ENCODE data around the gene LRRTM2. TPM values are rescaled to one million over a fixed set of nuclear protein-coding genes. Genes with fewer than 3 reads are reported as not detected.
"Not testable (repeated sequence)": the region's sequence is repeated elsewhere in the genome, so short reads cannot be mapped to it uniquely, and the experiment has no call there.

The LRRTM2 gene, protein sequence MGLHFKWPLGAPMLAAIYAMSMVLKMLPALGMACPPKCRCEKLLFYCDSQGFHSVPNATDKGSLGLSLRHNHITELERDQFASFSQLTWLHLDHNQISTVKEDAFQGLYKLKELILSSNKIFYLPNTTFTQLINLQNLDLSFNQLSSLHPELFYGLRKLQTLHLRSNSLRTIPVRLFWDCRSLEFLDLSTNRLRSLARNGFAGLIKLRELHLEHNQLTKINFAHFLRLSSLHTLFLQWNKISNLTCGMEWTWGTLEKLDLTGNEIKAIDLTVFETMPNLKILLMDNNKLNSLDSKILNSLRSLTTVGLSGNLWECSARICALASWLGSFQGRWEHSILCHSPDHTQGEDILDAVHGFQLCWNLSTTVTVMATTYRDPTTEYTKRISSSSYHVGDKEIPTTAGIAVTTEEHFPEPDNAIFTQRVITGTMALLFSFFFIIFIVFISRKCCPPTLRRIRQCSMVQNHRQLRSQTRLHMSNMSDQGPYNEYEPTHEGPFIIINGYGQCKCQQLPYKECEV
- total RNA-seq, result not detected

DNA sequence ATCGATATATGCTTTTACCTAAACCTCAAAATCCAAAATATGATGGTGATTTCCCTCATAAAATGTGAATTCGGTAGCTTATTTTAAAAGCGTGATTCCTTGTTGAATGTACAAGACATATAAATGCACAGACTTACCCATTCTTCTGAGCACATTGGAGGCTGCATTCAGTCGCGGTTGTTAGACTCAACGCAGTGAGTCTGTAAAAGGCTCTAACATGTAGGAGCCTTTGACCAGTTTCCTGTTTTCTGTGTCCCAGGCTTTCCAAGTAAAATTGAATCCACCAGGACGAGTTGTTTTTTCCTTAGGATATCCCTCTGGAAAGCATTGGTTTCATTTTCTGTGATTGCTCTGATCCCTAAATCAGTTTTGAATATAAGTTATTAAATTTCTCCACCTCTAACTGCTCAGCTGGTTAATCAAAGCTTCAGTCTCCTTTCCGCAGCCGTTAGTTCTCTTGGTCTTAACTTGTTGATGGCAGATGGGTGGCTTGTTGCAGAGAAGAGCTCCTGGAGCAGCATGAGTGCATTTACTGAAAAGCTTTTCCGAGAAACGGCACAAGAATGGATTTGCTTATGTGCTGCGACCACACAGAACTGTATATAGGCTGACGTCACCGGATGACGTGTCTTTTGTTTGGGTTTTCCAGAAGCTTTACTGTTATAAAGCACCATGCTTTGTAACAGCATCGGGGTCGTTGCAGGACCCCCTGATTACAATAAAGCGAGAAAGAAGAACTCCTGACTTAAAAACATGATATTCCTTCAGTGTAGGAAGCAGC lies at the start of gene LRRTM2:
Gene LRRTM2 (minus strand): TSS at position 565 of the 781 bp plus-strand sequence. CDS start 424 bp downstream, at position 141.
- no peak for ATAC-seq
- no peak for DNase-seq (ENCODE audit: low spot score)

DNA sequence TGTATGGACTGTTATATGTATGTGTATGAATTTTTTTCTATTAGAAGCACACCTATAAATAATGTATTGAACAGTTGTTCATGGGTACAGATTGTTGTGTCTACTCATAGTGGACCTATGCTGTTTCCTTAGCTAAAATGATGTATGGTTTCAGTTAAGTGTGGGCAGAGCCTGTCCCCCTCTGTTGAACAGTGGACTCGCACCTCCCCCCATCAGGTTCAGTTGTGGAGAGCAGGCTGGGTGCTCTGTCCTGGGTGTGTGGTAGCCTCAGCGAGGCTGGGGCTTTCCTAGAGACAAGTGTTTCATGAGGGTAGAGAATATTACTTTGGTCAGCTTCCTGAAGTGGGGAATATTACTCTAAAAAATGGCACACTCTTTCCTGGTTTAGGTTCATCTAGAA lies 47.4 kb upstream of the LRRTM2 start:
- ATAC-seq, result no peak

DNA sequence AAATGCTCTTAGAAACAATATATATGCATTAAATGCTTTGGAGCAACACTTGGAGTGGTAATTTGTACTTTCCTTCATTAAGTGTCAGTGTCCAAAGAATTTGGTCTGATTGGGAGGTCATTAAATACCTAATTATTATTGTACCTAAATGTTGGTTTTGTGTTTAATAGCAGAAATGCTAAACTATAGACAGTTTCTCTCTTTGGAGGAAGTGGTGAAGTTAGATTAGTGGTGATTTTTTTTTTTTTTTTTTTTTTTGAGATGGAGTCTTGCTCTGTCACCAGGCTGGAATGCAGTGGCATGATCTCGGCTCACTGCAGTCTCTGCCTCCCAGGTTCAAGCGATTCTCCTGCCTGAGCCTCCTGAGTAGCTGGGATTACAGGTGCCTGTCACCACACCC lies 46.2 kb upstream of the LRRTM2 start:
- not testable (repeated sequence) for DNase-seq (ENCODE audit: low spot score); ATAC-seq

More for the DNA sequence above, 47.4 kb upstream of the LRRTM2 start:
- no peak for DNase-seq (ENCODE audit: low spot score)

DNA sequence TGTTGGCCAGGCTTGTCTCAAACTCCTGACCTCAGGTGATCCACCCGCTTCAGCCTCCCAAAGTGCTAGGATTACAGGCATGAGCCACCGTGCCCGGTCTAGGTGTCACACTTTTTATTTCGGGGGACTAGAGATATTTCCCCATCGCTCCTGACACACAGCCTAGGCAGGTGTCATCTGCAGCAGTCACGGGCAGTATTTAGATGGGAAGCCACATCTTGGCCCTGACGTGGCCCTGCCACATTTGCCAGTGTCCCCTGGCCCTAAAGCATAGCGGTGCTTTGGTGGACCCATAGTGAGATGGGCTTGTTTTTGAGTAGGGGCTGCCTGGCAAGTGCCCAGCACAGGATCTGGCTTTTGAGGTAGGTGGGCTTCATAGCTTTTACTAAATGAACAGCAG lies 45.0 kb upstream of the LRRTM2 start:
- ATAC-seq (no peak), DNase-seq (ENCODE audit: low spot score) (no peak)

DNA sequence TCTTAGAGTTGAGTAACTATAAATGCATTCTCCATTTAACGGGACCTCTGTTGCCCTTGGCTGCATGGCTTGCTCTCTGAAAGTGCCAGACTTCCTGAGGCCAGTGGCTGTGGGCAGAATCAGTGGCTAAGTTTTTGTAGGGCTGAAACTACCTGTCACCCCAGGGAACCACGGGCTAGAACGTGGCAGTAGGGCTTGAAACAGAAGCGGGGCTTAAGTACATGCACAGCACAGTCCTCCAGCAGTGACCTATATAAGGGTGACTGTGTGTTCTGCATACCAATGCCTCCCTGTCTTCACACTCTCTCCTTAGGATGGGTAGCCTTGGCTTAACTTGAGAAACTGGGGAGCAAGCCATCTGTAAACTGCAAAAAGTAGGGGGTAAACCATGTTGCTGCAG lies 43.6 kb upstream of the LRRTM2 start:
- ATAC-seq, result no peak
- no peak for DNase-seq (ENCODE audit: low spot score)

DNA sequence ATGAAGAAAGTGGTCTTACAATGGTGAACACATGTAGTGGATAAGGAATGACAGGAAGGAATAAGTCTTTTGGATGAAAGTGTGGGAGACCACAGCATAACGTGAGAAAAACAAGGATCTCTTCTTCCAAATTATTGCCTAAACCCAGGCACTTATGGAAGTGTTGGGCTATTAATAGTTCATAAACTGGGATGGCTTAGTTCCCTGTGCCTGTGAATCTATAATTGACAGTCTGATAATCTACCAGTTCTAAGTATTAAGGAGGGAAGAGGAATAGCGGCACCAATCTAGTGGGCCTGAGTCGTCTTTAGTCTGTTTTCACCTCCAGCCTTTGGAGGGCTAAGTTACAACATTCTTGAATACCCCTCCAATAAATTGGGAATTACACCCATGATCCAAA lies 39.2 kb upstream of the LRRTM2 start:
- ATAC-seq (no peak), DNase-seq (ENCODE audit: low spot score) (no peak)

DNA sequence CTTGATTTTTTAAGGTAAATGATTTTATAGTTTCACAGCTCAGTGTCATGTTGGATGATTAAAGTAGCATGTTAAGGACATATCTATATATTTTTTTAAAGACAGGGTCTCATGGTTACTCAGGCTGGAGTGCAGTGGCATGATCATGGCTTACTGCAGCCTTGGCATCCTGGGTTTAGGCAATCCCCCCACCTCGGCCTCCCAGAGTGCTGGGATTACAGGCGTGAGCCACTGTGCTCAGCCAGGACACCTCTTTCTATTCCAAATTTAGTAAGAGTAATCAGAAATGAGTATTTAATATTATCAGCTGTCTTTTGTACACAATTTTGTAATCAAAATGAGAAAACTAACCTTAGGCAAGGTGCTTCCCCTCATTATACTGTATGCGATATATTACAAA lies 38.6 kb upstream of the LRRTM2 start:
- no peak for ATAC-seq
- no peak for DNase-seq (ENCODE audit: low spot score)

DNA sequence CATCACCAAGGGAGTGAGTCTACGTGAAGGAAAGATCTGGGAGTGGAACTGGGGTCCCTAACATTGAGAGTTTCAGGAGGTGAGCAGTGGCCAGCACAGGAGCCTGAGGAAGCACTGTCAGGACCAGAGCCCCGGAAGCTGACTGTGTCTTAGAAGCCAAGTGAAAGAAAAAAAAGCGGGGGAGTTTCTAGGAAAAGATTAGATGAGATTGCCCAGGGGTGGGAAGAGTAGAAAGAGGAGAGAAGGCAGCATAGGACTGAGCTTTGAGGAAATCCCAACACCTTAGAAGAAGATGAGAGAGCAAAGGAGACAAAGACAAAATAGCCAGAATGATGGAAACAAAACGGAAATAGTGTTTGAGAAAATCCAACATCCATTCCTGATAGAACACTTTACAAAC lies 37.0 kb upstream of the LRRTM2 start:
- no peak for DNase-seq (ENCODE audit: low spot score)
- no peak for ATAC-seq

DNA sequence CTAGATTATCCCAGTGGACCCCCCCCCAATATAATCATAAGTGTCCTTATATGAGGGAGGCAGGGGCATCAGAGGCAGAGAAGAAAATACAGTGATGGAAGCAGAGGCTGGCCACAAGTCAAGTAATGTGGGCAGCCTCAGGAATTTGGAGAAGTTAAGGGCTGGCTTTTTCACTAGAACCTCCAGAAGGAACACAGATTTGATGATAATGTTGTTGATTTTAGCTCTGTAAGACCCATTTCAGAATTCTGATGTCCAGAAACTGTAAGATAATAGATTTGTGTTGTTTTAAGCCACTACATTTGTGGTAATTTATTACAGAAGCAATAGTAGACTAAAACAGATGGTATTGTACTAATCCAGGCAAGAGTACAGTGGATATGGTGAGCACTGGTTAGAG lies 36.3 kb upstream of the LRRTM2 start:
- DNase-seq (ENCODE audit: low spot score), result no peak
- ATAC-seq, result no peak

DNA sequence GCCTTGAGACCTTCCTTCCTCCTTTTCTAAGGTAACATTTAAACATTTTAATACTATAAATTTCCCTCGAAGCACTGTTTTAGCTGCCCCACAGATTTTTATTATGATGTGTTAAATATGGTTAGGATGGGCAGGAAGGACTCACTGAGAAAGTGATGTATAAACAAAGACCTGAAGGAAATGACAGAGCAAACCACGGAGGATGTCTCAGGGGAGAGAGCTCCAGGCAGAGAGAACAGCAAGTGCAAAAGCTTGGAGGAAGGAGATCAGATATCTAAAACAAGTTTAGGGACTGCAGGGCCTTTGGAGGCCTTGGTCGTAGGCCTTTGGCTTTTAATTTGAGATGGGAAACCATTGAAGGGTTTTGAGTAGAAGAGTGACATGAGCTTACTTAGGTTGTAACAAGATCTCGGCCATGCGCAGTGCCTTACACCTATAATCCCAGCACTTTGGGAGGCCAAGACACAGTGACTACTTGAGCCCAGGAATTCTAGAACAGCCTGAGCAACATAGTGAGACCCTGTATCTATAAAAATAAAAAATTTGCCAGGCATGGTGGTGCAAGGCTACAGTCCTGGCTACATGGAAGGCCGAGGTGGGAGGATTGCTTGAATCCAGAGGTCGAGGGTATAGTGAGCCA lies 35.5 kb upstream of the LRRTM2 start:
- no peak for DNase-seq (ENCODE audit: low spot score)
- no peak for ATAC-seq

DNA sequence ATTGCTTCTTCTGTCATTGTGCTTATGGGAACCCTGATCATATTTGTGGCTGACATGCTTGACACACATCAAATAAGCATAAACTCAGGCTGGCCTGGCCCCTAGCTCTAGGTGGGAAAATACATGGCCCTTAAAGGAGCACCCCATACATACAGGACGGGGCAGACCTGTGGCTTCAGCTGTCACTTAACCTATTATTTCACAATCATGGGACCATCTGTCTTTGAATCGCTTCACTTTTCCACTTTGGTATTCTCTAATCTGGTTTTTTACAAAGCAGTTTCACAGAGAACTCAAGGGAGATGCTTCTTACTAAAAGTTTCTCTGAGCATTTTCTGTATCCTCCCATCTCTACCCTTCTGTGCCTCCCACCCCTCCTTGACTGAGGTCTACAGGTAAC lies 34.6 kb upstream of the LRRTM2 start:
- DNase-seq (ENCODE audit: low spot score) (no peak), ATAC-seq (no peak)

DNA sequence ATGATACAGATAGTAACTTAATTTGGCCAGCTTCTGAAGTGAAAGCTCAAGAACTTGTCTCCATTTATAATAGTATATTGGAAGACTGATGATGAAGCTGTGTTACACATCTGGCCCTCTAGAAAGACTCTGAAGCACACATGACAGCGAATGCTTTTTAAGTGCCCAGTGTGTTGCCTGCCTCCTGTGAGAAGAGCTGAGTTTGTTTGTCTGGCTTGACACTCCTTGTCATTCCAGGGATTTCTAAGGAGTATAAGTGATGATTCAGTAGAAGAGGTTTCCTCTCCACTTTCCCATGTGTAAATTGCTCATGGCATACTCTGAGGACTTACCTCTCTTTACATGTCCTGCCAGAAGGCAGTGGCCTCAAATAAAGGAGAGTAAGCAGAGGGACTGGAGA lies 30.4 kb upstream of the LRRTM2 start:
- no peak for ATAC-seq
- no peak for DNase-seq (ENCODE audit: low spot score)

DNA sequence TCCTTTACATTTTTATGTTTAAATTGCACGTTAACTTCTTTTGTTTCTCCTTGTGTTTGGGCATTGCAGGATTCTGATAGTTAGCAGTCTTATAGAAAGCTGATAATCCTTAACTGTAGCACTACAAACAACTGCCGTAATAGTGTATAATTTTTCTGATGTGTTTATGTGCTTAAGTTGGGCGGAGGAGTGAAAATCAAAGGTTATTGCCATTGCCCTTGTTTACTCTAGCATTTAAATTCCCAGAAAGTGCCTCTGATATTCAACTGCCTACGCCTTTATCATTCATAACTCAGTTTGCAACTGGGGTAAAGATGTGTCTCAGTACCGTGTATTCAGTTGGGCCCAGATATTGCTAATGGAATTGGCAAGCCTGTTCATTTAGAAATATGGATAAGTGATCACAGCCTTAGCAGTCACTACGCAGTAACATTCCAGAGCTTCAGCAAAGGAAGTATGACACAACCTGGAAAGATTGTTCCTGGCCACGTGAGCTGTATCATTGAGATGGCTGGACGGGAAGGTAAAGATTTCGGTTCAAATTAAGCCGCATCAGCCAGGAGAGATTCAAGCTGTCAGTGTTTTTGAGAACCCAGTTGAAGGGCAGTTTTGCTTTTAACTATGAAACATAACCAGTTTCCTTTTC lies 28.1 kb upstream of the LRRTM2 start:
- ATAC-seq (no peak), DNase-seq (ENCODE audit: low spot score) (no peak)

DNA sequence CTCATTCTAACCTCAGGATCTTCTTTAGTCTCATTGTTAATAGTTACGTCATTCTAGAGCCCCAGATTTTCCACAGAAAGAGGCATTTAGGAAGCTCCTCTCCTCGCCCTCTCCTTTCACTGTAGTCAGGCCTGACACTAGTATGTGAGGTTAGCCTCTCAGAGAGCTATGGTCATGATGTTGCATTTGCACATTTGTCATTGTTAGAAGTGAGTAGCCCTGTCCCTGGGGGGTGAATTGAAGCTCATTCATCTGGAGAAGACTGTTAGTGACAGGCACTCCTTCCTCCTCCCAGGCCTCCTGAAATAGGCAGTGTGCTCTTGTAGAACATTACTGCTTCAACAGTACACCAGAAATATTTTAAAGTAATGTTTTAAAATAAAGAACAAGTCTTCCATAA lies 26.6 kb upstream of the LRRTM2 start:
- ATAC-seq (no peak), DNase-seq (ENCODE audit: low spot score) (no peak)

DNA sequence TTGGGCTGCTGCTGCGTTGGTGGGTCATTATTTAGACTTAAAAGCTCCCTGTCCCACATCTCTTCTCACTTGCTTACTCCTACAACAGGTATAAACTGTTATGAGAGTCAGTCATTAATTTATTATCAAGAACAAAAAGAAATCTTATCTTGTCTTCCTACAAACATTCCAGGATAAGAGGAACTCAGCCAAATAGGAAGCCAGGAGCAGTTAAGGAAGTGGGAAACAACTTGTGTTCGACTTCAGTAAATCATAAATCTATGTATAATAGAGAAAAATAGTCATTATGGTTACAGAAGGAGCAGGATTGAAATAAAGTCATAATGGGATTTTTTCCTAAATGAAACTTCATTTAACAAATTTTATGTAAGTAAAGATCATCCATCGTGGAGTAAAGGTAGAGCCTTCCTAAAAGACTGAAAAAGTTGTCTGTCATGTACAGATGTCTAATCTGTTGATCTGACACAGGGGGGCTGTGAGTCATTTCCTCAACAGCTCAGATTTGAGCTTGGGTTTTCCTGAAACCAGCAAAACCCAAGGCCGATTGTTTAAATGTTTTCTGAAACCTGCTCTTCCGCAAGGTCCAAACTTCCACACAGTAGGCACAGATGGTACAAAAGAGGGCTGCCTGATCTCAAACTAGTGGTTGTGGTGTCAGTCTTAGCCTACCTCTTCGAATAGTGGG lies 25.3 kb upstream of the LRRTM2 start:
- no peak for DNase-seq (ENCODE audit: low spot score)
- no peak for ATAC-seq

DNA sequence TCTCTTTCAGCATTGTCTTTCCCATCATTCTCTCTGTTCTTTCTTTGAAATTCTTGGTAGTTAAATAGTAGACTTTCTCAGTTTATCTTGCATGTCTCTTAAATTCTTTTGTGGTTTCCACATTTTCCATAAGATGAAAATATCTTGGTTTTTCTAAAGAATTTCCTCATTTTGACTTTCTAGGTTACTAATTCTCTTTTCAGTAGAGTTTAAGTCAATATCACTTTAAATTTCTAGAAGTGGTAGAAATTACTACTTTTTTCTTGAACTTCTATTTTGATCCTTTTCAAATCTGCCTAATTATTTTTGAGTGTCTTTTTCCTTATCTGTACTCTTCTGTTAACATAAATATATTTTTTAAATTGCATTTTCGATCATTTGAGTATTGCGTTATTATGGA lies 23.6 kb upstream of the LRRTM2 start:
- DNase-seq (ENCODE audit: low spot score), result no peak
- ATAC-seq, result no peak

DNA sequence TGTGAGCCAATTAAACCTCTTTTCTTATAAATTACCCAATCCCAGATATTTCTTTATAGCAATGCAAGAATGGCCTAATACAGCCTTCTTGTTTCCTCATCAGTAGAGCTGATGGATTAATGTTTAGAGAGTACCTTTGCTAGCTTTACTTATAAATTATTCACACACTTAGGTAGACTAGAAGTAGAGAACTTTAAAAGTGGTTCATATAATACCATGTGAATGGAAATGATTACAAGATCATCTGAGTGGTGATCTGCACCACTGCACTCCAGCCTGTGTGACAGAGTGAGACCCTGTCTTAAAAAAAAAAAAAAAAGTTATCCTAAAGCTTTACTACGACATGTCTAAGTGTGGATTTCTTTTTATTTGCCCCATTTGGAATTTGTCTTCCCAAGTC lies 23.2 kb upstream of the LRRTM2 start:
- DNase-seq (ENCODE audit: low spot score) (no peak), ATAC-seq (no peak)

DNA sequence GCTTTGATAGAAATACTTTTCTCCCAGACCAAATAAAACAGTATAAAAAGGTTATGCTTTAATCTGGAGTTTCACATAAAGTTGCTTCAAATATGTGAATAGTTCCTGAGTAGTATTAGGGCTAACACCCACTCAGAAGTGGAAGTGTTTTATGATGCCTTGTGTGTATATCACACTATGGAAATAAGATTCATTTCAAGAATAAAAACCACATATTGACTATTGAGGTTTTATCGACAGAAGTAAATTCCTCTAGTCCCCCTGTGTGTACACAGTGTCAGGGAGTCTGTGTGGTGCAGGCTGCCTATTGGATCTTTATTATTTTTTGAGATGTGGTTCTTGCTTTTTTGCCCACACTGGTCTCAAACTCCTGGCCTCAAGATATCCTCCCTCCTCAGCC lies 20.8 kb upstream of the LRRTM2 start:
- no peak for DNase-seq (ENCODE audit: low spot score)
- ATAC-seq, result no peak

DNA sequence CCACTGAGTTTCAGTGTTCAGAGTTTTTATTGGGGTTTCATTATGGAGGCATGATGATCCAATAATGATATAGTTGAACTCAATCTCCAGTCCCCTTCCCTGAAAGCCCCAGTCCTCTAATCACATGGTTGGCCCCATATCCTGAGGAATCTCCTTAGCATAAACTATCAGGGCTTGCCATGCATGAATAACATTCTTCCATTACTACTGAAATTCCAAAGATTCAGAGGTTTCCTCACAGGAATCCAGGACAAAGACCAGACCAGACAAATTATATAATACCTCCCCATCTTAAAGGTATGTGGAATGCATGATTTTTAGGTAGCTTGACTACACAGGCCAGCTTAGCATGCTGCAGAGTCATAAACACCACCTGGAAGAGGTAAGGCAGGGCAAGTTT lies 15.5 kb upstream of the LRRTM2 start:
- no peak for DNase-seq (ENCODE audit: low spot score)
- no peak for ATAC-seq

DNA sequence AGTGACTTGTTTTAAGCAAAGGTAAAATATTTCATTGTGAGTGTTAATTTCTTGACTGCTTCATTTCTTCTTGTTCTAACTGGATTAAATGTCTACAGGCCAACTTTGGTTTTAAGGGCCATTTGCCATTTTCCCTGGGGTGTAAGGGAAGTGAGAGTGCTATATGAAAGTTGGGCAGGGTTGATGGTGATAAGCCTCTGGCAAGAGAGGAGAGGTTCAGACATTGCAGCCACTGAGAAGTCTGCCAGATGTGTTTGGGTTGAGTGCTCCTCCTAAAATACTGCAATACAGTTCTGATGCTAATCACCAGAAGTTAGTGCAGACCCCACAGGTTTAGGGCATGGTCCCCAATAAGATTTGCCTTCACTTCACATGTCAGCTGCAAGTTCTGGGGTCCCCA lies 14.9 kb upstream of the LRRTM2 start:
- ATAC-seq (no peak), DNase-seq (ENCODE audit: low spot score) (no peak)

DNA sequence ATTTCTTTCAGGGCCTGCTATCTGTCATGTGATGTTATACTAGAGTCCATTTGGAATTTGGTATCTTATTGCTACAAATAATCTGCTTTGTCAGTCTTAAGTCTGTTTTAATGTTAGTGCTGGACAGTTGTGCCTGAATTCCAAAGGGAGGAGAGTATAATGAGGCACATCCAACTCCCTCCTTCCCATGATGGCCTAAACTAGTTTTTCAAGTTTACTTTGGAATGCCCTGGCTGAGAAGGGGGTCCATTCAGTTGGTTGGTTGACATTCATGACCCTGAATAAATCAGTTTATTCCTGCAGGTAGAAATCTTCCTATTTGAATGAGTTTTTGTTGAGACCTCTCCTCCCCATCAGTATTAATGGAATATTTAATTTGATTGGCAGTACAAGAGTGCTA lies 9.4 kb upstream of the LRRTM2 start:
- DNase-seq (ENCODE audit: low spot score), result no peak
- no peak for ATAC-seq

Data from left lobe of liver (tissue), 2 donors.